Measurements from ENCODE around the gene TACC3.

DNA sequence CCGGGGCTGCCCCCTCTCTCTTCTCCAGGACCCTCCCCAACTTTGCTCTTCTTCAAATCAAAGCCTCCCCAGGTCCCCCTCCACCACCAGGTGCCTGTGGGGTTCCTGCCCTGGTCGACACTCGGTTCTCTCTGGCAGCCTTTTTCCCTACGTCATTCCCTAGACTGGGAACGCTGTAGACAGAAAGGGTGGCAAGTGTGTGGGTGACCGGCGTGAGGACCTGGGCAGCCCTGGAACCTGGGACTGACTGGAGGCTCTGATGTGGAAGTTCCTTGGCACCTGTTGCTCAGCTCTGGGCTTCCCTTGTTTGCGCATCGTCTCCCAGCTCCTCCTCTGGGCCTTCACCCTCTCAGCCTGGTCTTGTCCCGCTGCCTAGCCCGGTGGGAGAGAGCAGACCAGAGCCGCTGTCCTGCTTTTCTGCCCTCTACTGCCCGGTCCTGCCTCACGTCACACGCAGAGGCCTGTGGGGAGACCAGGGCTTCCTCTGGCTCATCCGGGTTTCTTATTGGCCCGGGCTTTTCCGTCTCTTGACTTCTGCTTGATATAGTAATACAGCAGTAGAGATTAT is 1.3 kb downstream of the TACC3 start:
- TF ChIP-seq TAF1 (IDR thresholded peaks at IDR 0.05; ENCODE audit: borderline replicate concordance, low read depth, low read length) (no peak), MXI1 (IDR thresholded peaks at IDR 0.05; ENCODE audit: low read depth, low read length) (no peak), TCF12 (IDR thresholded peaks at IDR 0.05) (no peak), EP300 (IDR thresholded peaks at IDR 0.05; ENCODE audit: borderline replicate concordance in 1 of 2, low read depth in 1 of 2, low read length in 1 of 2) (no peak), YY1 (IDR thresholded peaks at IDR 0.05; ENCODE audit: low read depth) (no peak), FOXM1 (IDR thresholded peaks at IDR 0.05; ENCODE audit: low read depth) (no peak), RAD21 (IDR thresholded peaks at IDR 0.05; ENCODE audit: low read length) (no peak)
- TF ChIP-seq, protein P1, sequence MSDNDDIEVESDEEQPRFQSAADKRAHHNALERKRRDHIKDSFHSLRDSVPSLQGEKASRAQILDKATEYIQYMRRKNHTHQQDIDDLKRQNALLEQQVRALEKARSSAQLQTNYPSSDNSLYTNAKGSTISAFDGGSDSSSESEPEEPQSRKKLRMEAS (IDR thresholded peaks at IDR 0.05; ENCODE audit: low read depth): no peak
- TF ChIP-seq, protein P2, sequence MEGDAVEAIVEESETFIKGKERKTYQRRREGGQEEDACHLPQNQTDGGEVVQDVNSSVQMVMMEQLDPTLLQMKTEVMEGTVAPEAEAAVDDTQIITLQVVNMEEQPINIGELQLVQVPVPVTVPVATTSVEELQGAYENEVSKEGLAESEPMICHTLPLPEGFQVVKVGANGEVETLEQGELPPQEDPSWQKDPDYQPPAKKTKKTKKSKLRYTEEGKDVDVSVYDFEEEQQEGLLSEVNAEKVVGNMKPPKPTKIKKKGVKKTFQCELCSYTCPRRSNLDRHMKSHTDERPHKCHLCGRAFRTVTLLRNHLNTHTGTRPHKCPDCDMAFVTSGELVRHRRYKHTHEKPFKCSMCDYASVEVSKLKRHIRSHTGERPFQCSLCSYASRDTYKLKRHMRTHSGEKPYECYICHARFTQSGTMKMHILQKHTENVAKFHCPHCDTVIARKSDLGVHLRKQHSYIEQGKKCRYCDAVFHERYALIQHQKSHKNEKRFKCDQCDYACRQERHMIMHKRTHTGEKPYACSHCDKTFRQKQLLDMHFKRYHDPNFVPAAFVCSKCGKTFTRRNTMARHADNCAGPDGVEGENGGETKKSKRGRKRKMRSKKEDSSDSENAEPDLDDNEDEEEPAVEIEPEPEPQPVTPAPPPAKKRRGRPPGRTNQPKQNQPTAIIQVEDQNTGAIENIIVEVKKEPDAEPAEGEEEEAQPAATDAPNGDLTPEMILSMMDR (IDR thresholded peaks at IDR 0.05): no peak
- TF ChIP-seq, protein P3, sequence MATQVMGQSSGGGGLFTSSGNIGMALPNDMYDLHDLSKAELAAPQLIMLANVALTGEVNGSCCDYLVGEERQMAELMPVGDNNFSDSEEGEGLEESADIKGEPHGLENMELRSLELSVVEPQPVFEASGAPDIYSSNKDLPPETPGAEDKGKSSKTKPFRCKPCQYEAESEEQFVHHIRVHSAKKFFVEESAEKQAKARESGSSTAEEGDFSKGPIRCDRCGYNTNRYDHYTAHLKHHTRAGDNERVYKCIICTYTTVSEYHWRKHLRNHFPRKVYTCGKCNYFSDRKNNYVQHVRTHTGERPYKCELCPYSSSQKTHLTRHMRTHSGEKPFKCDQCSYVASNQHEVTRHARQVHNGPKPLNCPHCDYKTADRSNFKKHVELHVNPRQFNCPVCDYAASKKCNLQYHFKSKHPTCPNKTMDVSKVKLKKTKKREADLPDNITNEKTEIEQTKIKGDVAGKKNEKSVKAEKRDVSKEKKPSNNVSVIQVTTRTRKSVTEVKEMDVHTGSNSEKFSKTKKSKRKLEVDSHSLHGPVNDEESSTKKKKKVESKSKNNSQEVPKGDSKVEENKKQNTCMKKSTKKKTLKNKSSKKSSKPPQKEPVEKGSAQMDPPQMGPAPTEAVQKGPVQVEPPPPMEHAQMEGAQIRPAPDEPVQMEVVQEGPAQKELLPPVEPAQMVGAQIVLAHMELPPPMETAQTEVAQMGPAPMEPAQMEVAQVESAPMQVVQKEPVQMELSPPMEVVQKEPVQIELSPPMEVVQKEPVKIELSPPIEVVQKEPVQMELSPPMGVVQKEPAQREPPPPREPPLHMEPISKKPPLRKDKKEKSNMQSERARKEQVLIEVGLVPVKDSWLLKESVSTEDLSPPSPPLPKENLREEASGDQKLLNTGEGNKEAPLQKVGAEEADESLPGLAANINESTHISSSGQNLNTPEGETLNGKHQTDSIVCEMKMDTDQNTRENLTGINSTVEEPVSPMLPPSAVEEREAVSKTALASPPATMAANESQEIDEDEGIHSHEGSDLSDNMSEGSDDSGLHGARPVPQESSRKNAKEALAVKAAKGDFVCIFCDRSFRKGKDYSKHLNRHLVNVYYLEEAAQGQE (IDR thresholded peaks at IDR 0.05; ENCODE audit: low read depth, low read length): no peak

Measured in SK-N-SH (cell line).